Thymus (tissue), 14 donors: ENCODE data around the gene DMWD. TPM values are rescaled to one million over a fixed set of nuclear protein-coding genes. Genes with fewer than 3 reads are reported as not detected.

ENCODE experiments used
- DNase-seq, 9 donors: peaks; one replicate each; pipeline ENCODE4 v3.0.0-alpha.2; 2013; ENCODE audit warnings: low spot score in 9 of 9, low read depth in 6 of 9, missing footprints in 1 of 9
- H3K27ac ChIP-seq, 2 donors: one replicate each; pipeline ENCODE4 v1.5.1; 2013; ENCODE audit warnings: control low read depth in 1 of 2, low read depth in 1 of 2, low read length in 1 of 2, mild to moderate bottlenecking in 1 of 2, moderate library complexity in 1 of 2
- H3K27me3 ChIP-seq, 2 donors: one replicate each; pipeline ENCODE4 v1.5.1; 2013; ENCODE audit warnings: low read length in 1 of 2; ENCODE audit not compliant: control insufficient read depth in 2 of 2, insufficient read depth in 1 of 2
- H3K36me3 ChIP-seq, 2 donors: one replicate each; pipeline ENCODE4 v1.5.1; 2013; ENCODE audit warnings: low read length in 1 of 2, mild to moderate bottlenecking in 1 of 2, moderate library complexity in 1 of 2; ENCODE audit not compliant: control insufficient read depth in 2 of 2, insufficient read depth in 2 of 2
- H3K4me1 ChIP-seq, 2 donors: one replicate each; pipeline ENCODE4 v1.5.1; 2013; ENCODE audit warnings: low read length in 2 of 2; ENCODE audit not compliant: control insufficient read depth in 2 of 2, insufficient read depth in 2 of 2
- H3K4me3 ChIP-seq, 2 donors: one replicate each; pipeline ENCODE4 v1.5.1; 2013; ENCODE audit warnings: low read length in 2 of 2, control low read depth in 1 of 2, mild to moderate bottlenecking in 1 of 2
- H3K9me3 ChIP-seq, 2 donors: one replicate each; pipeline ENCODE4 v1.5.1; 2013; ENCODE audit warnings: low read length in 1 of 2, mild to moderate bottlenecking in 1 of 2; ENCODE audit not compliant: control insufficient read depth in 2 of 2, insufficient read depth in 1 of 2
- WGBS: extraction: QIAGEN DNeasy Blood & Tissue Kit; methylation state at CpG from one replicate; pipeline ENCODE4 v1.1.7; 2013; 5-methylcytosine and 5-hydroxymethylcytosine counted together
- long read RNA-seq, 10 donors: transcript quantifications; one replicate each; lab custom pipeline, GENCODE V29; 2026
- polyA plus RNA-seq: library from polyadenylated mRNA; stranded (reverse); fragments of 200-250 nt; gene quantifications from one replicate; pipeline ENCODE4 v1.2.3, GENCODE V29; 2013
- total RNA-seq: library from RNA; stranded (reverse); fragments of 120-200 nt; gene quantifications from one replicate; pipeline ENCODE4 v1.2.4, GENCODE V29; 2013
- donor health status: healthy.

DMWD gene
- total RNA-seq (12.4 TPM), polyA plus RNA-seq (18.1 TPM)
- long read RNA-seq, donor 1, partial matches to known transcripts = 0 of 1 reads
- long read RNA-seq, donor 1, other reads (novel, unspliced or antisense) = 0 of 1 reads
- long read RNA-seq, donor 2, transcript DMWD-202 (4 exons, 3,292 nt) = major isoform, 19 of 44 reads
- long read RNA-seq, donor 2, transcript DMWD-207 (1 exons, 782 nt) = minor isoform, 8 of 44 reads
- long read RNA-seq, donor 2, transcript DMWD-201 (5 exons, 3,305 nt) = minor isoform, 7 of 44 reads
- long read RNA-seq, donor 2, partial matches to known transcripts = 7 of 44 reads
- long read RNA-seq, donor 2, other reads (novel, unspliced or antisense) = 0 of 44 reads
- long read RNA-seq, donor 3, transcript DMWD-201 (5 exons, 3,305 nt) = major isoform, 6 of 16 reads
- long read RNA-seq, donor 3, partial matches to known transcripts = 0 of 16 reads
- long read RNA-seq, donor 3, other reads (novel, unspliced or antisense) = 0 of 16 reads
- long read RNA-seq, donor 4, transcript DMWD-207 (1 exons, 782 nt) = major isoform, 6 of 16 reads
- long read RNA-seq, donor 4, partial matches to known transcripts = 0 of 16 reads
- long read RNA-seq, donor 4, other reads (novel, unspliced or antisense) = 0 of 16 reads
- long read RNA-seq, donor 5, transcript DMWD-205 (2 exons, 643 nt) = minor isoform, 5 of 23 reads
- long read RNA-seq, donor 5, transcript DMWD-201 (5 exons, 3,305 nt) = major isoform, 6 of 23 reads
- long read RNA-seq, donor 5, partial matches to known transcripts = 5 of 23 reads
- long read RNA-seq, donor 5, other reads (novel, unspliced or antisense) = 0 of 23 reads
- long read RNA-seq, donor 6, transcript DMWD-202 (4 exons, 3,292 nt) = minor isoform, 5 of 17 reads
- long read RNA-seq, donor 6, transcript DMWD-207 (1 exons, 782 nt) = major isoform, 6 of 17 reads
- long read RNA-seq, donor 6, partial matches to known transcripts = 0 of 17 reads
- long read RNA-seq, donor 6, other reads (novel, unspliced or antisense) = 0 of 17 reads
- long read RNA-seq, donor 7, transcript DMWD-205 (2 exons, 643 nt) = major isoform, 7 of 10 reads
- long read RNA-seq, donor 7, partial matches to known transcripts = 0 of 10 reads
- long read RNA-seq, donor 7, other reads (novel, unspliced or antisense) = 0 of 10 reads
- long read RNA-seq, donor 8, partial matches to known transcripts = 0 of 7 reads
- long read RNA-seq, donor 8, other reads (novel, unspliced or antisense) = 0 of 7 reads
- long read RNA-seq, donor 9, partial matches to known transcripts = 0 of 6 reads
- long read RNA-seq, donor 9, other reads (novel, unspliced or antisense) = 0 of 6 reads
- long read RNA-seq, donor 10, partial matches to known transcripts = 0 of 8 reads
- long read RNA-seq, donor 10, other reads (novel, unspliced or antisense) = 0 of 8 reads

GRCh38 chr19:45792470-45793177 lies at the start of gene DMWD:
TSS of gene DMWD (minus strand) at chr19:45792845. CDS start at chr19:45792756, 89 bp downstream.
- WGBS = under 1% methylated on average over 86 of the region's 86 CpGs
- H3K27me3 ChIP-seq = peaks cover 0 to 31% of the 10 kb centered on the region in 2 donors
- peak; percentile 93 to 99 (median 98) for DNase-seq
- peak within 1 kb of the TSS in 1 of 2 donors; percentile 40 for H3K27ac ChIP-seq
- peak within 1 kb of the TSS; percentile 63 to 86 for H3K4me3 ChIP-seq
- no peaks in the 10 kb centered on the region for H3K9me3 ChIP-seq
- H3K4me1 ChIP-seq = peaks cover 14 to 24% of the 10 kb centered on the region in 2 donors
- H3K36me3 ChIP-seq = peaks cover 18 to 23% of the 10 kb centered on the region in 2 donors

- H3K27ac ChIP-seq = no peak overlapping the region
- WGBS = 98% methylated on average over 14 of the region's 14 CpGs
- DNase-seq = no peak
These were observed 49.6 kb upstream of the DMWD start for GRCh38 chr19:45842198-45842597.

GRCh38 chr19:45834970-45835369 lies 42.3 kb upstream of the DMWD start:
- peaks cover 56 to 64% of the 10 kb centered on the region in 2 donors for H3K36me3 ChIP-seq

More at GRCh38 chr19:45842198-45842597, 49.6 kb upstream of the DMWD start:
- no peaks in the 10 kb centered on the region for H3K27me3 ChIP-seq
- peaks cover 2 to 9% of the 10 kb centered on the region in 2 donors for H3K9me3 ChIP-seq
- H3K4me1 ChIP-seq = no peaks in the 10 kb centered on the region
- no peak overlapping the region for H3K4me3 ChIP-seq
- peaks cover 68 to 75% of the 10 kb centered on the region in 2 donors for H3K36me3 ChIP-seq

GRCh38 chr19:45828945-45829344 lies 36.3 kb upstream of the DMWD start:
- Histone ChIP-seq H3K27me3 (no peaks in the 10 kb centered on the region), H3K4me1 (no peaks in the 10 kb centered on the region), H3K36me3 (peaks cover 81 to 87% of the 10 kb centered on the region in 2 donors), H3K9me3 (no peaks in the 10 kb centered on the region), H3K27ac (no peak overlapping the region), H3K4me3 (no peak overlapping the region)
- 98% methylated on average over 16 of the region's 16 CpGs for WGBS
- DNase-seq = no peak

More at GRCh38 chr19:45834970-45835369, 42.3 kb upstream of the DMWD start:
- Histone ChIP-seq H3K27me3 (no peaks in the 10 kb centered on the region), H3K4me1 (no peaks in the 10 kb centered on the region), H3K4me3 (no peak overlapping the region), H3K9me3 (peaks cover 2 to 9% of the 10 kb centered on the region in 2 donors), H3K27ac (no peak overlapping the region)
- 98% methylated on average over 7 of the region's 7 CpGs for WGBS
- DNase-seq = no peak

- no peaks in the 10 kb centered on the region for H3K27me3 ChIP-seq
- no peak overlapping the region for H3K27ac ChIP-seq
- DNase-seq = no peak
- WGBS = 97% methylated on average over 9 of the region's 9 CpGs
- peaks cover 83 to 91% of the 10 kb centered on the region in 2 donors for H3K36me3 ChIP-seq
- no peaks in the 10 kb centered on the region for H3K4me1 ChIP-seq
- H3K4me3 ChIP-seq = no peak overlapping the region
- no peaks in the 10 kb centered on the region for H3K9me3 ChIP-seq
These were observed 35.9 kb upstream of the DMWD start for GRCh38 chr19:45828523-45828922.

GRCh38 chr19:45827459-45828093 lies 34.9 kb upstream of the DMWD start:
- Histone ChIP-seq H3K27ac (no peak overlapping the region), H3K9me3 (no peaks in the 10 kb centered on the region), H3K27me3 (no peaks in the 10 kb centered on the region), H3K4me3 (no peak overlapping the region), H3K36me3 (peaks cover 93 to 94% of the 10 kb centered on the region in 2 donors), H3K4me1 (no peaks in the 10 kb centered on the region)
- no peak for DNase-seq
- WGBS = 98% methylated on average over 16 of the region's 16 CpGs

- Histone ChIP-seq H3K27me3 (no peaks in the 10 kb centered on the region), H3K27ac (no peak overlapping the region), H3K9me3 (no peaks in the 10 kb centered on the region), H3K36me3 (peaks cover 91 to 92% of the 10 kb centered on the region in 2 donors), H3K4me1 (no peaks in the 10 kb centered on the region), H3K4me3 (no peak overlapping the region)
- 95% methylated on average over 11 of the region's 11 CpGs for WGBS
- DNase-seq = no peak
These were observed 34.3 kb upstream of the DMWD start for GRCh38 chr19:45826934-45827333.
